Ishikawa (cell line): ENCODE data around the gene DMXL2.

Experiments used
- EP300 ChIP-seq: IDR thresholded peaks from 2 replicates; pipeline ENCODE4 v1.6.1; 2012; ENCODE audit warnings: borderline replicate concordance
- MAX ChIP-seq: IDR thresholded peaks from 2 replicates; pipeline ENCODE4 v1.6.1; 2012
- NFIC ChIP-seq: IDR thresholded peaks from 2 replicates; pipeline ENCODE4 v1.6.1; 2012
- RAD21 ChIP-seq: IDR thresholded peaks from 2 replicates; pipeline ENCODE4 v1.6.1; 2012; ENCODE audit warnings: low read depth

DNA sequence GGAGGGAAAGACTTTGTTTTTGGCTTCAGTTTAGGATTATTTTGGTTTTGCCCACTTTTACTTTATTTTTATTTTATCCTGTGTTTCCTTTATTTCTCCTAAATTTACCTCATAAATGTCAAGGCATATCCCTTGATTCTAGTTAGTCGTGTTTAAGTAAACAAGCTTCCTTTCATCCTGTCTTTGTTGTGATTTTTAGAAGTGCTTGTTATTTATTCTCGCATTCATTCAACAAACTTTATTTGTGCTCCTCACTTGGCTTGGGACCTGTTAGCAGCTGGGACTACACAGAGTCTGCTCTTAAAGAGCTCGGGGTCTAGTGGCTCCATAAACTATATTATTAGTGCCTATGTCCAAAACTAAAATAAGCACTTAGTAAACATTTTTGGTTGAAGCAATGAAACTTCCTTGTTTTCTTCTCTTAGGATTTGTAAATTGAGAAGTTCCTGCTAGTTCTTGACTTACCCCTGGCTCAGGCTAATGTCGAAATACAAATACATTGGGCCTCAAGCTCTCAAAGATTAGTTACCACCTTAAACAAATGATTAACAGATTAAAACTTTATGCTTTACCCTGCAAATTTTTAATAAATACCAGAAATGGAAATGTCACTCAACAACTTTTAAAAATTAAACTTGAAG is 19.0 kb upstream of the DMXL2 start:
- TF ChIP-seq RAD21, result no peak
- TF ChIP-seq MAX, result no peak
- no peak for TF ChIP-seq NFIC
- TF ChIP-seq EP300, result no peak
